Endothelial cell of umbilical vein (primary cell): Measurements from ENCODE around the gene EML6. TPM values are rescaled to one million over a fixed set of nuclear protein-coding genes. Genes with fewer than 3 reads are reported as not detected.

Experiments
- BruUV-seq: library from RNA; stranded (reverse); fragments of 400-500 nt; replicated peaks from 2 replicates; lab custom pipeline; 2021; lab: Mats Ljungman, UMichigan
- CTCF ChIA-PET: fragments of 300-600, 350-600 bp; sonication (Branson Sonifier 250); formaldehyde crosslinking; loops from one replicate; lab custom pipeline; 2021; ENCODE audit warnings: antibody characterized with exemption, inconsistent platforms; lab: Charles Lee
- POLR2A ChIA-PET: fragments of 300-600, 350-600 bp; sonication (Branson Sonifier 250); formaldehyde crosslinking; loops from one replicate; lab custom pipeline; 2021; ENCODE audit warnings: antibody characterized with exemption, inconsistent platforms; lab: Charles Lee
- DNase-seq: peaks from one replicate; pipeline ENCODE4 v3.0.0-alpha.2; 2011; ENCODE audit warnings: low read depth, low spot score
- FAIRE-seq: peaks from 2 replicates; lab custom pipeline; 2011; peaks lifted over from hg19 to GRCh38; lab: Jason Lieb, UNC
- H2AFZ ChIP-seq: 2 replicates; pipeline ENCODE4 v1.6.0; 2012; ENCODE audit warnings: low read depth, low read length, control low read depth, inconsistent platforms
- H3K27ac ChIP-seq: 2 replicates; pipeline ENCODE4 v1.5.1; 2011; ENCODE audit warnings: low read depth, mild to moderate bottlenecking, control low read depth, low read length, moderate library complexity; ENCODE audit not compliant: insufficient read depth
- H3K27me3 ChIP-seq, 2 experiments: 2 replicates each; pipeline versions ENCODE4 v1.6.0 to v1.6.1; 2011; ENCODE audit warnings: low read length in 2 of 2, mixed read lengths in 1 of 2; ENCODE audit not compliant: control insufficient read depth in 2 of 2, insufficient read depth in 2 of 2
- H3K36me3 ChIP-seq, 2 experiments: 2 replicates in 1 of 2; 3 replicates in 1 of 2; pipeline ENCODE4 v1.5.1; 2011; ENCODE audit warnings: low read length in 2 of 2, mild to moderate bottlenecking in 1 of 2, moderate library complexity in 1 of 2; ENCODE audit not compliant: control insufficient read depth in 2 of 2, insufficient read depth in 2 of 2; ENCODE audit errors: extremely low read depth in 1 of 2
- H3K4me1 ChIP-seq: 3 replicates; pipeline ENCODE4 v1.5.1; 2011; ENCODE audit warnings: mild to moderate bottlenecking, low read length; ENCODE audit not compliant: control insufficient read depth, insufficient read depth; ENCODE audit errors: extremely low read depth
- H3K4me2 ChIP-seq: 2 replicates; pipeline ENCODE4 v1.6.1; 2011; ENCODE audit warnings: low read length, control low read depth, mixed read lengths; ENCODE audit not compliant: insufficient read depth
- H3K4me3 ChIP-seq, 3 experiments: fragments of 200-600 bp in 1 of 3; sonication (generic), shearing (Covaris generic) in 1 of 3; replicated peaks in 1 of 3; 2 replicates each; pipeline ENCODE4 v1.5.1; 2011 to 2016; ENCODE audit warnings: control low read depth in 3 of 3, low read length in 3 of 3, mild to moderate bottlenecking in 2 of 3, inconsistent platforms in 1 of 3, low read depth in 1 of 3, moderate library complexity in 1 of 3; ENCODE audit not compliant: insufficient read depth in 1 of 3
- H3K79me2 ChIP-seq: 2 replicates; pipeline ENCODE4 v1.6.0; 2012; ENCODE audit warnings: low read length, inconsistent platforms; ENCODE audit not compliant: control insufficient read depth, insufficient read depth
- H3K9ac ChIP-seq: replicated peaks from 2 replicates; pipeline ENCODE3; 2011; ENCODE audit warnings: low read length, control low read depth; ENCODE audit not compliant: insufficient read depth; ENCODE audit errors: extremely low read depth
- H3K9me1 ChIP-seq: replicated peaks from 3 replicates; pipeline ENCODE4 v1.6.0; 2011; ENCODE audit warnings: mild to moderate bottlenecking, low read length; ENCODE audit not compliant: control insufficient read depth, insufficient read depth; ENCODE audit errors: extremely low read depth
- H3K9me3 ChIP-seq: replicated peaks from 2 replicates; pipeline ENCODE4 v1.5.1; 2012; ENCODE audit warnings: low read length, inconsistent platforms; ENCODE audit not compliant: control insufficient read depth, insufficient read depth
- H4K20me1 ChIP-seq: replicated peaks from 2 replicates; pipeline ENCODE3; 2011; ENCODE audit warnings: mild to moderate bottlenecking, low read length; ENCODE audit not compliant: control insufficient read depth, insufficient read depth; ENCODE audit errors: extremely low read depth
- CTCF ChIP-seq, 2 donors: IDR thresholded peaks; 1 replicate in 1 of 2; 2 replicates in 1 of 2; pipeline ENCODE4 v1.5.1; 2011; ENCODE audit warnings: low read length in 2 of 2, mild to moderate bottlenecking in 2 of 2, moderate library complexity in 2 of 2, control low read depth in 1 of 2, inconsistent platforms in 1 of 2, low read depth in 1 of 2; ENCODE audit not compliant: insufficient read depth in 1 of 2; ENCODE audit errors: extremely low read depth in 1 of 2
- EZH2 ChIP-seq: IDR thresholded peaks from 2 replicates; pipeline ENCODE4 v1.6.1; 2012; ENCODE audit warnings: borderline replicate concordance, low read depth, mild to moderate bottlenecking, moderate library complexity, low read length, inconsistent platforms; ENCODE audit not compliant: severe bottlenecking
- FOS ChIP-seq: IDR thresholded peaks from 2 replicates; pipeline ENCODE4 v1.6.1; 2011; ENCODE audit warnings: mild to moderate bottlenecking, low read length, moderate library complexity, borderline replicate concordance; ENCODE audit not compliant: insufficient read depth
- GATA2 ChIP-seq: IDR thresholded peaks from 2 replicates; pipeline ENCODE4 v1.7.0; 2011; ENCODE audit warnings: low read depth, mild to moderate bottlenecking, moderate library complexity, mixed read lengths, low read length; ENCODE audit not compliant: insufficient read length, insufficient read depth
- JUN ChIP-seq: IDR thresholded peaks from 2 replicates; pipeline ENCODE4 v1.6.1; 2011; ENCODE audit warnings: borderline replicate concordance, low read depth; ENCODE audit not compliant: insufficient read length, insufficient read depth
- MAX ChIP-seq: IDR thresholded peaks from 2 replicates; pipeline ENCODE4 v1.6.1; 2011; ENCODE audit not compliant: insufficient read depth, insufficient read length
- POLR2AphosphoS5 ChIP-seq: IDR thresholded peaks from 2 replicates; pipeline ENCODE4 v1.6.1; 2012; ENCODE audit warnings: low read depth, mild to moderate bottlenecking, control low read depth, low read length, moderate library complexity; ENCODE audit not compliant: insufficient read depth
- dilution Hi-C: fragments of 300-500 bp; cut with MboI; formaldehyde crosslinking; loops from one replicate; pipeline ENCODE4 v1.15.0; 2019; ENCODE audit warnings: low sequenced_read_pairs; ENCODE audit not compliant: extremely low pct_ligation_motif_present
- intact Hi-C: fragments of 100-400 bp; cut with micrococcal nuclease; formaldehyde crosslinking; loops from one replicate; pipeline ENCODE4 v1.10.0; 2022
- polyA plus RNA-seq, 4 experiments: library from polyadenylated mRNA; depleted of rRNA in 3 of 4; stranded (reverse) in 3 of 4; unstranded in 1 of 4; fragments of >200 nt; gene quantifications; 2 replicates each; pipeline versions ENCODE4 v1.2.1 to v1.2.3, GENCODE V29; 2011 to 2012; ENCODE audit warnings: missing spikeins in 1 of 4
- total RNA-seq: library from RNA; stranded (reverse); gene quantifications from 2 replicates; pipeline ENCODE4 v1.2.3, GENCODE V29; 2021

EML6 gene
- total and polyA plus RNA-seq, 2 donors (not counting 3 experiments of a cell fraction or from before 2014, with no cell fraction given), result 0.79 to 2.1 TPM

GRCh38 chr2:54803783-54804751 lies 80.6 kb downstream of the EML6 start:
- POLR2A ChIA-PET, result no interaction called here
- Histone ChIP-seq H3K27me3 (peaks cover 0 to 11% of the 10 kb centered on the region in 2 experiments), H3K36me3 (no peaks in the 10 kb centered on the region), H2AFZ (no peak overlapping the region), H3K9me1 (no peaks in the 10 kb centered on the region), H3K27ac (no peak overlapping the region), H4K20me1 (no peaks in the 10 kb centered on the region), H3K9me3 (no peaks in the 10 kb centered on the region), H3K4me2 (no peak overlapping the region), H3K9ac (no peak overlapping the region), H3K4me3 (no peak overlapping the region), H3K79me2 (no peaks in the 10 kb centered on the region), H3K4me1 (no peaks in the 10 kb centered on the region)
- FAIRE-seq, result no peak
- TF ChIP-seq FOS (no peak), JUN (no peak), GATA2 (no peak), EZH2 (no peak), MAX (no peak), POLR2AphosphoS5 (no peak), CTCF (IDR thresholded peaks at IDR 0.05; ENCODE audit: extremely low read depth in 1 of 2, insufficient read depth in 1 of 2, low read depth in 1 of 2, low read length in 2 of 2) (no peak)
- CTCF ChIA-PET, result no interaction called here
- dilution Hi-C loops (no loop called here), intact Hi-C loops (no loop called here)
- DNase-seq, result no peak
- BruUV-seq, result no TSS peak
